Mesenchymal stem cell (in vitro differentiated cells and primary cell): Measurements from ENCODE around the gene MYO9B.
A peak's percentile ranks its signal among the peaks of the same experiment; 100 is the strongest.

Source experiments
- DNase-seq: peaks from one replicate; pipeline ENCODE4 v3.0.0-alpha.2; 2013
- H2AFZ ChIP-seq: one replicate; pipeline ENCODE4 v1.6.1; 2013; ENCODE audit warnings: low read depth, mild to moderate bottlenecking, control low read depth, inconsistent platforms, low read length, moderate library complexity
- H2AK5ac ChIP-seq: 2 replicates; pipeline ENCODE4 v1.6.1; 2013; ENCODE audit warnings: low read length, moderate library complexity, mild to moderate bottlenecking, inconsistent platforms; ENCODE audit not compliant: severe bottlenecking
- H2BK120ac ChIP-seq: one replicate; pipeline ENCODE4 v1.6.1; 2013; ENCODE audit warnings: low read depth, mild to moderate bottlenecking, inconsistent platforms, low read length, moderate library complexity
- H2BK12ac ChIP-seq, 2 experiments: one replicate each; pipeline ENCODE4 v1.6.1; 2013; ENCODE audit warnings: inconsistent platforms in 2 of 2, low read length in 2 of 2, mild to moderate bottlenecking in 2 of 2, moderate library complexity in 2 of 2, control low read depth in 1 of 2
- H2BK15ac ChIP-seq: one replicate; pipeline ENCODE4 v1.6.1; 2013; ENCODE audit warnings: mild to moderate bottlenecking, low read depth, inconsistent platforms; ENCODE audit not compliant: poor library complexity, severe bottlenecking
- H2BK5ac ChIP-seq: 2 replicates; pipeline ENCODE4 v1.6.1; 2013; ENCODE audit warnings: low read depth, mild to moderate bottlenecking, low read length, control low read depth, inconsistent platforms; ENCODE audit not compliant: poor library complexity, severe bottlenecking
- H3K14ac ChIP-seq, 2 experiments: one replicate each; pipeline ENCODE4 v1.6.1; 2013; ENCODE audit warnings: inconsistent platforms in 2 of 2, low read length in 2 of 2, control low read depth in 1 of 2, mild to moderate bottlenecking in 1 of 2, moderate library complexity in 1 of 2
- H3K18ac ChIP-seq, 2 experiments: one replicate each; pipeline ENCODE4 v1.6.1; 2013; ENCODE audit warnings: inconsistent platforms in 2 of 2, low read length in 2 of 2, control low read depth in 1 of 2, low read depth in 1 of 2, mild to moderate bottlenecking in 1 of 2
- H3K23ac ChIP-seq, 2 experiments: one replicate each; pipeline ENCODE4 v1.6.1; 2013; ENCODE audit warnings: inconsistent platforms in 2 of 2, low read length in 2 of 2, mild to moderate bottlenecking in 2 of 2, moderate library complexity in 2 of 2, control low read depth in 1 of 2
- H3K27ac ChIP-seq: 2 replicates; pipeline ENCODE4 v1.5.1; 2013; ENCODE audit warnings: mild to moderate bottlenecking, moderate library complexity, low read length, control low read depth, inconsistent platforms; ENCODE audit not compliant: poor library complexity, severe bottlenecking
- H3K27me3 ChIP-seq, 2 experiments: 2 replicates each; pipeline versions ENCODE4 v1.6.1 to v1.7.0; 2013; ENCODE audit warnings: low read length in 2 of 2, mild to moderate bottlenecking in 2 of 2, moderate library complexity in 2 of 2, control low read depth in 1 of 2, inconsistent platforms in 1 of 2; ENCODE audit not compliant: control insufficient read depth in 1 of 2, insufficient read depth in 1 of 2
- H3K36me3 ChIP-seq, 2 experiments: 2 replicates each; pipeline versions ENCODE4 v1.6.1 to v1.7.0; 2013; ENCODE audit warnings: low read length in 2 of 2, control low read depth in 1 of 2, inconsistent platforms in 1 of 2, low read depth in 1 of 2, mild to moderate bottlenecking in 1 of 2; ENCODE audit not compliant: insufficient read depth in 2 of 2, control insufficient read depth in 1 of 2
- H3K4ac ChIP-seq, 2 experiments: one replicate each; pipeline ENCODE4 v1.6.1; 2013; ENCODE audit warnings: inconsistent platforms in 2 of 2, low read length in 2 of 2, mild to moderate bottlenecking in 2 of 2, moderate library complexity in 2 of 2, control low read depth in 1 of 2, low read depth in 1 of 2
- H3K4me1 ChIP-seq: 2 replicates; pipeline ENCODE4 v1.6.1; 2013; ENCODE audit warnings: low read depth, low read length, control low read depth; ENCODE audit not compliant: control insufficient read depth, insufficient read depth
- H3K4me2 ChIP-seq: 2 replicates; pipeline ENCODE4 v1.6.1; 2013; ENCODE audit warnings: low read length, mild to moderate bottlenecking, inconsistent platforms; ENCODE audit not compliant: poor library complexity, severe bottlenecking
- H3K4me3 ChIP-seq, 2 experiments: 2 replicates each; pipeline versions ENCODE4 v1.5.1 to v1.7.0; 2013; ENCODE audit warnings: low read length in 2 of 2, mild to moderate bottlenecking in 2 of 2, control low read depth in 1 of 2, low read depth in 1 of 2; ENCODE audit not compliant: insufficient read depth in 1 of 2
- H3K79me1 ChIP-seq: replicated peaks from 2 replicates; pipeline ENCODE4 v1.6.1; 2013; ENCODE audit warnings: mild to moderate bottlenecking, control low read depth, low read length, inconsistent platforms; ENCODE audit not compliant: poor library complexity, severe bottlenecking
- H3K9ac ChIP-seq: 2 replicates; pipeline ENCODE4 v1.7.0; 2013; ENCODE audit warnings: mild to moderate bottlenecking, low read length, moderate library complexity
- H3K9me3 ChIP-seq: 2 replicates; pipeline ENCODE4 v1.7.0; 2013; ENCODE audit warnings: mild to moderate bottlenecking, low read length; ENCODE audit not compliant: control insufficient read depth
- H4K8ac ChIP-seq: one replicate; pipeline ENCODE4 v1.6.1; 2013; ENCODE audit warnings: inconsistent platforms, mild to moderate bottlenecking, low read length, moderate library complexity
- H4K91ac ChIP-seq: one replicate; pipeline ENCODE4 v1.6.1; 2013; ENCODE audit warnings: mild to moderate bottlenecking, low read length, inconsistent platforms
- WGBS: methylation state at CpG from one replicate; pipeline ENCODE4 v1.1.7; 2013; ENCODE audit warnings: mixed read lengths; 5-methylcytosine and 5-hydroxymethylcytosine counted together

MYO9B gene

DNA sequence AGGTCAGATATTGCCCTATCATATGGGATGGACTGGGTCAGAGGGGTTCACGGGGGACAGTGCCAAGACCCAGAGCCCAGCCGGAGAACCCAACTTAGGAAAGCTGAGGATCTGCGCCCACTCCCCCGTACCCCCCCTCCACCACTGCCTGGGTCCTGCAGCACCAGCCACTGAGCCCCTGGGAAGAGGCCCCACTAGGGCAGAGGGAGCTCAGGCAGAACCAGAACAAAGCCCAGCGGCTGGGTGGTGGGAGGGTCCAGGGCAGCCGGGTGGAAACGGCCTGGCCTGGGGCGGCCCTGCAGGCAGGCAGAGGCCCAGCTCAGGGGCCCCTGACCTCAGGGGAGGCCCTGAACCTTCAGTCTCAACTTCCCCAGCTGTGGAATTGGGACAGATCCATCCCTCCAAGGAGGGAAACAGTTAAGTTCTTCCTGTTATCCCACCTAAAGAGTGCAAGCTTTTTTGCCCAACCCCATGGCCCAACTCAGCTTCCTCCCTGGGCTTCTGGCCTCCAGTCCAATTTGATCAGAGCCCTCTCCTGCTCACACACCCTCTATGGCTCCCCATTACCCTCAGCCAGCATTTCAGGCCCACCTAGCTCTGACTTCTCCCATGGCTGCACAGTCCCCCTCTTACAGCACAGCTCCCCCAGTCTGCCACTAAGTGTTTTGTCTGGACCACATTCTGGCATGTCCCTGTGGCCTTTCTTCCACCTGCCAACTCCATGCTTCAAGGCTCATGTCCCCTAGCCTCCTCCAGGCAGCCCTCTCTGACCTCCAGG, 167.0 kb downstream of the MYO9B start:
- Histone ChIP-seq H3K4me1 (peaks cover 37% of the 10 kb centered on the region), H2BK15ac (peak overlapping the region; percentile 31), H3K14ac (peak overlapping the region in 1 of 2 experiments; percentile 37), H4K8ac (no peak overlapping the region), H2BK12ac (peak overlapping the region in 1 of 2 experiments; percentile 29), H3K9me3 (no peaks in the 10 kb centered on the region), H3K27ac (peak overlapping the region; percentile 26), H3K36me3 (peaks cover 9 to 24% of the 10 kb centered on the region in 2 experiments), H4K91ac (no peak overlapping the region), H2AK5ac (peak overlapping the region; percentile 18), H3K23ac (peak overlapping the region in 1 of 2 experiments; percentile 17), H3K79me1 (peaks cover 12% of the 10 kb centered on the region), H2BK5ac (no peak overlapping the region), H2BK120ac (no peak overlapping the region), H3K18ac (peak overlapping the region in 1 of 2 experiments; percentile 25), H2AFZ (no peak overlapping the region), H3K9ac (peak overlapping the region; percentile 79), H3K4me3 (no peak overlapping the region), H3K4ac (peak overlapping the region in 1 of 2 experiments; percentile 19), H3K4me2 (peak overlapping the region; percentile 49), H3K27me3 (no peaks in the 10 kb centered on the region)
- no peak for DNase-seq
- WGBS = 57% methylated on average over 8 of the region's 8 CpGs

DNA sequence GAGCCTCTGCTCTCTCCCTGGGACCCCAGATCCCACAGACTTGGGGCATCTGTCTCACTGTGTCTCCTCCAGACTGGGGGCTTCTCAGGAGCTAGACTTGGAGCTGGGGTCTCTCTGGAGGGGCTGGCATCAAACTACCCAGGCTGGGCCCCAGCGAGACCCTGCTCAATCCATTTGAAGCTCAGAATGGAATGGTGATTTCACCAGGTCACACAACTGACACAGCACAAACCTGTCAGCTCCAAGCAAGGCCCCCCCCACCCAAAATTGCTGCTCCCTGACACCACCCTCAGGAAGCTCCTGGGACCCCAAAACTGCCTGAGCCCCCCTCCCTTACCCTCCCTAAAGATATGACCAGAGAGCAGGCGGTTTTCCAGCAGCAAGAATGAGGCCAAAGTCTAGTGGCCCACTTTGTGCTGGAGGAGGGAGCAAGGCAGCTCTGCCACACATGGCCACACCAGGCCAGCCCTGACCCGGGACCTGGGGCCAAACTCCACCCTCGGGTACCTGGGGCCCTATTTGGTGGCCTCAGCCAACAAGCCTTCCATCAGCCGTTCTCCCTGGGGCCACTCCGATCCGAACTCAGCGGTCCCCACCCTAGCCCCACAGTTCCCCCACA, 167.7 kb downstream of the MYO9B start:
- Histone ChIP-seq H3K4ac (peak overlapping the region in 1 of 2 experiments; percentile 89), H3K36me3 (peaks cover 3 to 18% of the 10 kb centered on the region in 2 experiments), H3K79me1 (peaks cover 9% of the 10 kb centered on the region), H3K4me1 (peaks cover 44% of the 10 kb centered on the region), H3K27ac (peak overlapping the region; percentile 55), H2BK120ac (peak overlapping the region; percentile 45), H3K18ac (peak overlapping the region; percentile 14 to 98), H2AK5ac (peak overlapping the region; percentile 21), H3K4me3 (peak overlapping the region; percentile 90 to 92), H3K14ac (peak overlapping the region in 1 of 2 experiments; percentile 37), H2BK15ac (no peak overlapping the region), H2AFZ (no peak overlapping the region), H3K9me3 (no peaks in the 10 kb centered on the region), H2BK12ac (peak overlapping the region in 1 of 2 experiments; percentile 29), H3K4me2 (peak overlapping the region; percentile 49), H4K8ac (no peak overlapping the region), H2BK5ac (no peak overlapping the region), H3K27me3 (no peaks in the 10 kb centered on the region), H3K23ac (peak overlapping the region in 1 of 2 experiments; percentile 17), H4K91ac (peak overlapping the region; percentile 61), H3K9ac (peak overlapping the region; percentile 79)
- DNase-seq = no peak
- WGBS = 27% methylated on average over 8 of the region's 8 CpGs

GRCh38 chr19:17243830-17244617, 168.4 kb downstream of the MYO9B start:
- H2BK120ac ChIP-seq = peak overlapping the region; percentile 93
- H4K91ac ChIP-seq = peak overlapping the region; percentile 90
- peak overlapping the region; percentile 53 for H4K8ac ChIP-seq
- peak overlapping the region; percentile 90 to 92 for H3K4me3 ChIP-seq
- H3K4me1 ChIP-seq = peaks cover 47% of the 10 kb centered on the region
- peaks cover 0 to 17% of the 10 kb centered on the region in 2 experiments for H3K36me3 ChIP-seq
- peak overlapping the region; percentile 85 to 98 for H3K18ac ChIP-seq
- H2BK12ac ChIP-seq = no peak overlapping the region
- H3K79me1 ChIP-seq = peaks cover 7% of the 10 kb centered on the region
- H3K14ac ChIP-seq = peak overlapping the region; percentile 66 to 80
- H3K23ac ChIP-seq = peak overlapping the region in 1 of 2 experiments; percentile 94
- H3K4ac ChIP-seq = peak overlapping the region; percentile 98 to 99
- peak overlapping the region; percentile 55 for H3K27ac ChIP-seq
- peak; percentile 54 for DNase-seq
- no peaks in the 10 kb centered on the region for H3K27me3 ChIP-seq
- H2BK5ac ChIP-seq = no peak overlapping the region
- no peak overlapping the region for H2AFZ ChIP-seq
- peak overlapping the region; percentile 79 for H3K9ac ChIP-seq
- H2AK5ac ChIP-seq = peak overlapping the region; percentile 21
- peak overlapping the region; percentile 49 for H3K4me2 ChIP-seq
- WGBS = under 1% methylated on average over 33 of the region's 52 CpGs
- H2BK15ac ChIP-seq = peak overlapping the region; percentile 94
- no peaks in the 10 kb centered on the region for H3K9me3 ChIP-seq
